Prostate gland (tissue), 2 donors: ENCODE results near the gene TESMIN. TPM values are rescaled to one million over a fixed set of nuclear protein-coding genes. Genes with fewer than 3 reads are reported as not detected.

Source experiments
- DNase-seq: peaks from one replicate; pipeline ENCODE4 v3.0.0-alpha.2; 2019; ENCODE audit warnings: low spot score
- H3K27ac ChIP-seq, 2 donors: fragments of 200-600 bp; sonication (generic); 2 replicates each; pipeline ENCODE4 v1.5.1; 2017 to 2019
- H3K27me3 ChIP-seq: fragments of 200-600 bp; sonication (generic); replicated peaks from 2 replicates; pipeline ENCODE4 v1.5.1; 2019; ENCODE audit not compliant: insufficient read depth
- H3K36me3 ChIP-seq, 2 donors: fragments of 200-600 bp; sonication (generic); 1 replicate in 1 of 2; 2 replicates in 1 of 2; pipeline versions ENCODE4 v1.5.1 to v1.8.1; 2017 to 2019
- H3K4me1 ChIP-seq: fragments of 200-600 bp; sonication (generic); replicated peaks from 2 replicates; pipeline ENCODE4 v1.5.1; 2019
- H3K4me3 ChIP-seq, 2 donors: fragments of 200-600 bp; sonication (generic); 2 replicates each; pipeline ENCODE4 v1.5.1; 2017 to 2019
- H3K9me3 ChIP-seq: fragments of 200-600 bp; sonication (generic); 2 replicates; pipeline ENCODE4 v1.5.1; 2017
- CTCF ChIP-seq, 4 experiments: fragments of 200-600 bp in 2 of 4; fragments of 450-650 bp in 2 of 4; sonication (generic) in 2 of 4; IDR thresholded peaks; 1 replicate in 3 of 4; 2 replicates in 1 of 4; pipeline ENCODE4 v1.5.1; 2016 to 2019; ENCODE audit warnings: antibody characterized with exemption in 4 of 4, mild to moderate bottlenecking in 2 of 4, moderate library complexity in 2 of 4
- POLR2A ChIP-seq: fragments of 450-650 bp; IDR thresholded peaks from one replicate; pipeline ENCODE4 v1.6.1; 2016; ENCODE audit warnings: antibody characterized with exemption, mild to moderate bottlenecking
- POLR2AphosphoS5 ChIP-seq: sonication (generic); formaldehyde crosslinking; IDR thresholded peaks from one replicate; pipeline ENCODE4 v1.6.1; 2017; ENCODE audit warnings: antibody characterized with exemption
- WGBS: methylation state at CpG from one replicate; pipeline ENCODE4 v1.1.5; 2018; 5-methylcytosine and 5-hydroxymethylcytosine counted together
- intact Hi-C: fragments of 100-400 bp; cut with DNase I; formaldehyde crosslinking; loops from one replicate; pipeline ENCODE4 v1.14.2; 2022
- total RNA-seq, 2 donors: library from RNA; depleted of rRNA; stranded (reverse); fragments of >200 nt; gene quantifications; one replicate each; pipeline ENCODE4 v1.1.0, GENCODE V29; 2016

Gene TESMIN
- total RNA-seq, 2 donors from 2014 or later, result 20.6 to 24.5 TPM

- peaks cover 0 to 2% of the 10 kb centered on the region in 2 donors for H3K36me3 ChIP-seq
- TF ChIP-seq CTCF (IDR thresholded peaks at IDR 0.05), result no peak
- TF ChIP-seq POLR2AphosphoS5, result no peak
- TF ChIP-seq POLR2A, result no peak
- H3K4me1 ChIP-seq, result no peaks in the 10 kb centered on the region
- intact Hi-C loops, result no loop called here
- WGBS, result 94% methylated on average over 16 of the region's 16 CpGs
- DNase-seq, result no peak
- H3K9me3 ChIP-seq, result no peaks in the 10 kb centered on the region
- no peak overlapping the region for H3K27ac ChIP-seq
- no peaks in the 10 kb centered on the region for H3K27me3 ChIP-seq
- H3K4me3 ChIP-seq, result no peak overlapping the region
Measured at GRCh38 chr11:68784653-68785052, 33.3 kb upstream of the TESMIN start.

- no peak for DNase-seq
- Histone ChIP-seq H3K4me1 (no peaks in the 10 kb centered on the region), H3K9me3 (no peaks in the 10 kb centered on the region), H3K4me3 (no peak overlapping the region), H3K27me3 (no peaks in the 10 kb centered on the region), H3K27ac (no peak overlapping the region), H3K36me3 (peaks cover 0 to 2% of the 10 kb centered on the region in 2 donors)
- WGBS, result 89% methylated on average over 16 of the region's 16 CpGs
- intact Hi-C loops, result no loop called here
- TF ChIP-seq POLR2A (no peak), CTCF (IDR thresholded peaks at IDR 0.05) (no peak), POLR2AphosphoS5 (no peak)
Measured at GRCh38 chr11:68783216-68783821, 32.0 kb upstream of the TESMIN start.

DNA sequence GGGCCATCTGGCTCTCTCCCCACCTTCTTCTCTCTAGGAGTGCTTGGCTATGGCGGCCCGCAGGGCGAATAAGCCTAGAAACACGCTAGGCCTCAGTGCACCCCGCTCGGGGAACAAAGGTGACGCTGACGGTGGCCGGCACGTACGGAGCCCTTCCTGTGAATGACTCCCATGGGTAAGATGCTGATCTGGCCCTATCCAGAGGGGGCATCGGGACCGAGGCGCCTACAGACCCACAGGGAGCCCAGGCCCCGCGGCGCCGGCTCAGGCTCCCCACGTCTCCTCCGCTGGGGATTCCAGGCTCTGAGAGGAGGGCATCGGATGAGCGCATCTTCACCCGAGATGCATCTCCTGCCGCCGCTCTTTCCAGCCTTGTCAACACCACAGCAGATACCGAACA lies 31.4 kb upstream of the TESMIN start:
- WGBS, result 96% methylated on average over 26 of the region's 26 CpGs
- no peak overlapping the region for H3K4me3 ChIP-seq
- H3K9me3 ChIP-seq, result no peaks in the 10 kb centered on the region
- intact Hi-C loops, result no loop called here
- H3K4me1 ChIP-seq, result no peaks in the 10 kb centered on the region
- no peaks in the 10 kb centered on the region for H3K27me3 ChIP-seq
- H3K27ac ChIP-seq, result no peak overlapping the region
- no peak for DNase-seq
- H3K36me3 ChIP-seq, result peaks cover 0 to 2% of the 10 kb centered on the region in 2 donors
- TF ChIP-seq CTCF (IDR thresholded peaks at IDR 0.05), result no peak
- TF ChIP-seq POLR2A, result no peak
- TF ChIP-seq POLR2AphosphoS5, result no peak

- Histone ChIP-seq H3K9me3 (no peaks in the 10 kb centered on the region), H3K27ac (no peak overlapping the region), H3K4me1 (no peaks in the 10 kb centered on the region), H3K36me3 (peaks cover 2 to 5% of the 10 kb centered on the region in 2 donors), H3K4me3 (no peak overlapping the region), H3K27me3 (no peaks in the 10 kb centered on the region)
- WGBS, result 73% methylated on average over 4 of the region's 4 CpGs
- no peak for DNase-seq
- intact Hi-C loops, result no loop called here
- TF ChIP-seq POLR2A (no peak), POLR2AphosphoS5 (no peak), CTCF (IDR thresholded peaks at IDR 0.05) (no peak)
Measured at GRCh38 chr11:68780829-68781228, 29.5 kb upstream of the TESMIN start.

GRCh38 chr11:68778205-68778604 lies 26.9 kb upstream of the TESMIN start:
- no peak for TF ChIP-seq CTCF (IDR thresholded peaks at IDR 0.05)
- TF ChIP-seq POLR2A, result no peak
- no peak for TF ChIP-seq POLR2AphosphoS5
- peaks cover 2 to 9% of the 10 kb centered on the region in 2 donors for H3K36me3 ChIP-seq
- intact Hi-C loops, result no loop called here
- H3K27ac ChIP-seq, result no peak overlapping the region
- no peaks in the 10 kb centered on the region for H3K27me3 ChIP-seq
- no peaks in the 10 kb centered on the region for H3K4me1 ChIP-seq
- H3K9me3 ChIP-seq, result no peaks in the 10 kb centered on the region
- DNase-seq, result no peak
- no peak overlapping the region for H3K4me3 ChIP-seq
- WGBS, result 76% methylated on average over 7 of the region's 7 CpGs
